GM19043 (cell line): ENCODE measurements around the gene CACNA1C.

Experiments
- ATAC-seq: cut with Tn5 transposase; IDR thresholded peaks from one replicate; pipeline ENCODE4 v1.9.1; 2021; ENCODE audit warnings: low read depth; ENCODE audit not compliant: unreplicated experiment

Gene CACNA1C

GRCh38 chr12:2351161-2351560 is 298.4 kb downstream of the CACNA1C start:
- no peak for ATAC-seq

GRCh38 chr12:2352203-2352602 is 299.4 kb downstream of the CACNA1C start:
- no peak for ATAC-seq

- ATAC-seq: no peak
These were observed 300.5 kb downstream of the CACNA1C start for GRCh38 chr12:2353281-2353680.

- no peak for ATAC-seq
These were observed 300.9 kb downstream of the CACNA1C start for GRCh38 chr12:2353691-2354090.

GRCh38 chr12:2354151-2354991 is 301.6 kb downstream of the CACNA1C start:
- no peak for ATAC-seq

GRCh38 chr12:2355198-2355597 is 302.4 kb downstream of the CACNA1C start:
- ATAC-seq: no peak

GRCh38 chr12:2355604-2356003 is 302.8 kb downstream of the CACNA1C start:
- ATAC-seq: no peak

- no peak for ATAC-seq
These were observed 303.9 kb downstream of the CACNA1C start for GRCh38 chr12:2356601-2357125.

GRCh38 chr12:2358986-2359658 is 306.3 kb downstream of the CACNA1C start:
- ATAC-seq: no peak

- ATAC-seq: no peak
These were observed 307.2 kb downstream of the CACNA1C start for GRCh38 chr12:2359725-2360629.

- no peak for ATAC-seq
These were observed 307.9 kb downstream of the CACNA1C start for GRCh38 chr12:2360630-2361170.

GRCh38 chr12:2363836-2364609 is 311.2 kb downstream of the CACNA1C start:
- no peak for ATAC-seq

GRCh38 chr12:2364631-2365051 is 311.9 kb downstream of the CACNA1C start:
- ATAC-seq: no peak

- ATAC-seq: no peak
These were observed 313.9 kb downstream of the CACNA1C start for GRCh38 chr12:2366711-2367110.

GRCh38 chr12:2372178-2372577 is 319.4 kb downstream of the CACNA1C start:
- ATAC-seq: no peak

GRCh38 chr12:2372735-2373134 is 319.9 kb downstream of the CACNA1C start:
- no peak for ATAC-seq

- no peak for ATAC-seq
These were observed 320.5 kb downstream of the CACNA1C start for GRCh38 chr12:2373307-2373706.

GRCh38 chr12:2374092-2374906 is 321.5 kb downstream of the CACNA1C start:
- ATAC-seq: no peak

GRCh38 chr12:2375871-2376270 is 323.1 kb downstream of the CACNA1C start:
- ATAC-seq: no peak
